GM18526 (cell line): ENCODE data around the gene MINK1.

Experiments
- POLR2A ChIP-seq: IDR thresholded peaks from 3 replicates; pipeline ENCODE4 v1.6.1; 2011; ENCODE audit not compliant: insufficient read length; ENCODE audit errors: extremely low read depth

The MINK1 gene

DNA sequence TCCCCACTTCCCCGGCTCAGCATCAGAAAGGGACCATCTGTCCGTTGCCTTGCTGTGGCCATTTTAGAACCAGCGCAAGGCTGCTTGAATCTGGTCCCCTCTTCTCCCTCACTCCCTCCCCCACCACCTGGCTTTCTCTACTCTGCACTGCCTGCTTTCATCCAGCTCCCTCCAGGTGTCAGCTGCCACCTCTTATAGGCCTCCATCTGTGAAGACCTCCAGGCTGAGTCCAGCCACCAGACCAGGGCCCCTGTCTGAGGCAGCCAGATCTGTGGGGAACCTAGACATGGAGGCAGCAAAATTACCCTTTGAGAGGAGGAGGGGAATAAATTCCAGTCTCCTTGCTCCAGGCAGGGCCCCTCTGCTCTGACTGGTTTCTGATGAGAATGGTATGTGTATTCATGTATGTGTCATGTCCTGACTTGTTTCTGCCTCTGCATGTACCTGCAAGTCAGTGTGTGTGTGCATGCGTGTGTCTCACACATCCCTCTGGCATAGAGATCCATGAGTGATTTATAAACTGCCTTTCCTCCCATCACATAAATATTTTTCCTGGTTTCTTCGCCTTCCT, 21.1 kb downstream of the MINK1 start:
- TF ChIP-seq POLR2A, result no peak

DNA sequence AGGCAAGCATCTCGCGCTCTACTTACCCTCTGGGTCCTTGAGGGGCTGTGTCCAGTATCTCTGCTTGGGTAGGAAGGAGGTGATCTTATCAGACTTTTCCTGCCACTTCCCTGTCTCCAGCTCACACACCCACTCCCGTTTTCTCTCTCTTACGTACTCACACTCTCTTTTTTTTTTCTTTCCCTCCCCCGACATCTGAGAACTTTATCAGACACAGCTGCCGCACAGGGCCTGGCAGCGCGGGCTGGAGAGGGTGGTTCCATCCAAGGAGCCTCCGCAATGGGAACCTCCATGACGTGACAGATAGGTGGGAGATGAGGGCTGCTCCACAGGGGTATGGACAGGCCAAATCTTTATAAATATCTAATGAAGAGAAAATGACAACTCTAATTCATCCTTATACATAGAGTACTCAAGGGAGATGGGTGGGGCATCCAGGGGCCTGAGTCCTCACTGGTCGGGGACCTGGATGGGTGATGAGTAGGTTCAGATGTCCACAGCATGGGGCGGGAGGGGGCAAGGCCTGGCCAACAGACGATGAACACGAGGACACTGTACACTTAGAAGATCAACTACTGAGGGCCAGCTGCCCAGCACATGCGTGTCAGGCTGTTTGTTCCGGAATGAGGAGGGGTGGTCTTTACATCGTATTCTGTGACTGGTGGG, 23.3 kb downstream of the MINK1 start:
- TF ChIP-seq POLR2A, result no peak

DNA sequence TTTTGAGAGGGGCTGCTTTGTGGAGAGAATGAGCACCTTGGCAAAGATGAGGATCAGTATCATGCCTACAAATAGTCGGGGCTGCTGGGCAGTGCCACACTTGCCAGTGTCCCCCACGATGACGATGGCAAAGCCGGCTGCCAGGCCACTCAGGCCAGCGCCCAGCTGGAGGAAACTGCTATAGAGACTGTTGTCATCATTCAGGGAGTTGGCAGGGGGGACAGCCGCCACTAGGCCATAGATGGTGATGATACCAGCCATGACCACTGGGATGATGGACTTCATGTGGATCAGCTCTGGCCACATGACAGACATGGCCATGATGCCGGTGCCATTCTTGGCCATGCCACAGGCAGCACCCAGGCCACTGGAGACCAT, 23.8 kb downstream of the MINK1 start:
- no peak for TF ChIP-seq POLR2A

DNA sequence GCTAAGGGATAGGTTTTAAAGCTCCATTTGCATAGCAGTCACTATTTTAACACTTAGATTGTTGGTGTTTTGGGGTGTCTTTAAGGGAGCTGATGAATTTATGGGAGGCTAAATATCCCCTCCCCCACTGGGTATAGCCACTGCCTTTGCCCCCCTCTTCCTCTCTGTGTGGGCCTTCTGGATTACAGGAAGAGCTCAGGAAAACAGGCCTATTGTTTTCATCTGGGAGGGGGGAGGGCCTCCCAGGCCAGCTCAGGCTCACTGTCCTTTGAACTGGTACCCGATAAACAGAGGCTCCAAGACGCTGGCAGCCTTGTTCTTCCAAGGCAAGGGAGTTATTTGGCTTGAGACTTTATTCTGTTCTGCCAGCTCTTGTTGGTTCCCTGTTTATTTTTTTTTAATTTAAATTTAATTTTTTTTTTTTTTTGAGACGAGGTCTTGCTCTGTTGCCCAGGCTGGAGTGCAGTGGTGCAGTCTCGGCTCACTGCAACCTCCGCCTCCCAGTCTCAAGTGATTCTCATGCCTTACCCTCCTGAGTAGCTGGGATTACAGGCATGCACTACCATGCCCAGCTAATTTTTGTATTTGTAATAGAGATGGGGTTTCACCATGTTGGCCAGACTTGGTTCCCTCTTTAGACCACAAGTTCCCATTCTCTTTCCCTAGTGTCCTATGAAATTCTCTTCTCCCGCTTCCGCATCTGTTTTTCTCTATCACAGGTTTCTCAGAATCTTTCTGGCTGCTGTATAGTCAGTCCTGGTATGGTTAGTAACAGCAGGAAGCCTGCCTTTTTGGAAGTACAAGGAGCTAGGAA, 25.1 kb downstream of the MINK1 start:
- TF ChIP-seq POLR2A, result no peak

DNA sequence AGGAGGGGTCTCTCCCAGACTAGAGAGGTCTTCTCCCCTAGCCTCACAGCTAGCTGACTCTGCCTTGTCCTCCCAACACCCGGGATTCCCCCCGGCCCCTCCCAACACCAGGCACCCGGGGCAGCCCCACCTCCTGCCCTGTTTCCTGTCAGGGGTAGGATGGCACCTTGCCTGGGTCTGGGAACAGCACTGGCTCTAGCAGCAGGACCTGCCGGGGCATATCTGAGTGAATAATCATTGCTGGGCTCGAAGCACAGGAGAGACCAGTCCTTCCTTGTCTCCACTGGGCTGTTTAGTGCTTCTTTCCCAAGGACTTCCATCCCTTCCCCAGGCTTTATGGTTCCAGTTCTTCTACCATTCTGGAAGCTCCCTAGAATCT, 25.7 kb downstream of the MINK1 start:
- no peak for TF ChIP-seq POLR2A

DNA sequence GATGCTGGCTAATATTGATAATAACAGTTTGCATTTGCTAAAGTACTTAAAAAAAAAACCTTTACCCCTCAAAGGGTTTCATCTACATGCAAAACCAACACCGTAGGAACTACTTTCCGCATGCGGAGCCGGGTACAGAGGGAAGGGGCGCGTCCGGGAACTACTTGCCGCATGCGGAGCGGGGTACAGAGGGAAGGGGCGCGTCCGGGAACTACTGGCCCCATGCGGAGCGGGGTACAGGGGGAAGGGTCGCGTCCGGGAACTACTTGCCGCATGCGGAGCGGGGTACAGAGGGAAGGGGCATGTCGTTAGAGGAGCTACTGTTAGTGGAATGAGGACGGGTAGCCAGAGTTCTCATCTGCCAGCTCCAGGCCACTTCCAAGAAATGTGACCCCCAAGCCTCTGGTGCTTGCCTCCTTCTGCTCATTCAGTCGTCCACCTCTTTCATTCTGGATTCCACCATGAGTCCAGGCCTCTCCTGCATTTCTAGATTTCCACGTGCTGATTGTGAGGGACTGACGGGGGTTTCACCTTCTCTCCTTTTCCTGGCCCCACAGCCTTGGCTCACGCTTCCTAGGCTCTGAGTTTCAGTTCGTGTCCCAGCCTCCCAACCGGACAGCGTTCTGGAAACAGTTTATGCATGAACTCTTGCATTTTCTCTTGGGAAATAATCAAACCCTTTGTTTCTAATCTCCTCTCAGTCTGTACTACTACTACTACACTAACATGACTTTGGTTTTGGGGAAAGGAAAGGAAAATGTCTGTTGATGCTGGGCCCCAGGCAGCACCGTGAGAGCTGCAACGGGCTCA, 26.9 kb downstream of the MINK1 start:
- no peak for TF ChIP-seq POLR2A

DNA sequence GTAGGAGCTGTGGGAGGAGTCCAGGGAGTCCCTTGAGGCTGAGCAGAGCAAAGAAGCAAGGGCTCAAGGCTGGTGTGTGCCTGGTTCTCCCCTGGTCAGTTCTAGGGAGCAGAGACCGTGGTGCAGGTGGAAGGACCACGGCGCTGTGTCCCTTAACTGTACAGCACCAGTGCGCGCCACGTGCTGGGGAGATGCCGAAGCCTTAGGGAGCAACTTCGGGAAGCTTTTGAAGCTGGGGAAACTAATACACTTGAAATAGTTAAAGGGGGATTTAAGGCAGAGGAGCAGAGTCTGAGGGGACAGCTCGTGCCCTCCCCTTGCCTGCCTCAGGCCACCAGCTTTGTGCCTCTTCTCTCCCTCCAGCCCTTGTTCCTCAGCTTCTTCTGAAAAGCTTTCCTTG, 27.5 kb downstream of the MINK1 start:
- no peak for TF ChIP-seq POLR2A

DNA sequence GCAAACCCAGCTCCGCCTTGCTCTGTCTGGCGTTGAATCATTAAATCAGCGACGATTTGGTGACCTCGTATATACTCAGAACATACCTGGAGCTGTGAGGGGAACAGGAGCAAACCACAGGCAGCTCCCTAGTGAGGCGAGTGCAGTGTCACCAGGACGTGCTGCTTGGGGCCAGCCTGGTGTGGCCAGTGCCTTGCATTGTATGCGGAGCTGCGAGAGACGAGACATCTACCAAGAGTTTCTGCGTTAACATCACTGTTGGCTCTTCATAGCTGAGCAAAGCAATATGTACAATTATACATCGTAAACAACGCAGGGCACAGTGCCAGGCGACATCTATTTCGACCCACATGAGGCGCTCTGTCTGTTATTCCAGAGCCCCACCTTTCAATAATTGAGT, 27.9 kb downstream of the MINK1 start:
- no peak for TF ChIP-seq POLR2A

DNA sequence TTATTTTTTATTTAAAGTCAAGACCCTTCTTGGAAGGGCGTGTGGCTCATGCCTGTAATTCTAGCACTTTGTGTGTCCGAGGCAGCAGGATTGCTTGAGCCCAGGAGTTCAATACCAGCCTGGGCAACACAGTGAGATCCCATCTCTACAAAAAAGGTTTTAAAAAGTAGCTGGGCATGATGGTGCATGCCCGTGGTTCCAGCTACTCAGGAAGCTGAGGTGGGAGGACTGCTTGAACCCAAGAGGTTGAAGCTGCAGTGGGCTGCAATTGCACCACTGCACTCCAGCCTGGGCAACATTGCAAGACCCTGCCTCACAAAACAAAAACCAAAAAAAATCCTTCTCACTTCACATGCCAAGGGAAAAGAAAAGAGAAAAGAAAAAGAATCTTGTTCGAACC, 29.6 kb downstream of the MINK1 start:
- no peak for TF ChIP-seq POLR2A

DNA sequence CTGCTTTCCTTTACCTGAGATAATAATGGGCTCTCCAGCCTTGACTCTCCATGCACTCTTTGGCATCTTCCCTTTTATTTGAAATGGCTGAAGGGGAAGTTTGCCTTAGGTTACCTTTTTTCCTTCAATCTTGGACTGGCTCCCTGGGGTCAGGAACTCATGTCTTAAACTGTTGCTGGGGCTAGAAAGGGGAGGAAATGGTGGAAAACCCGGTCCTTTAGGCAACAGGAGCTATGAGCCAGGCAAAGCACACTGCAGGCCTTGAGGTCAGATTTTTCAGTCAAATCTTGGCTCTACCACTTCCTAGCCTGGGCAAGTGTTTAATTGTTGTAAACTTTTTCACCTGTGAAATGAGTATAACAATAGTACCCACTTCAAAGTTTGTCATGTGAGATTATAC, 30.2 kb downstream of the MINK1 start:
- TF ChIP-seq POLR2A, result no peak

DNA sequence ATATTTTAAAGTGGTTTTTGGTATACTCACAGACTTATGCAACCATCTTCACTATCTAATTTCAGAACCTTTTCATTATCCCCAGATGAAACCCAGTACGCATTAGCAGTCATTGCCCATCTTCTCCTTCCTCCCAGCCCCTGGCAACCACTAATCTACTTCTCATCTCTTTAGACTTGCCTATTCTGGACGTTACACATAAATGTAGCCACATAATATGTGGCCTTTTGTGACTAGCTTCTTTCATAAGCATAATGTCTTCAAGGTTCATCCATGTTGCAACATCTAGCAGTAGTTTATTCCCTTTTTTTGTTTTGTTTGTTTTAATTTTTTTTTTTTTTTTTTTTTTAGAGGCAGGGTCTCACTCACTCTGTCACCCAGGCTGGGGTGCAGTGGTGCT, 37.7 kb downstream of the MINK1 start:
- TF ChIP-seq POLR2A, result no peak

DNA sequence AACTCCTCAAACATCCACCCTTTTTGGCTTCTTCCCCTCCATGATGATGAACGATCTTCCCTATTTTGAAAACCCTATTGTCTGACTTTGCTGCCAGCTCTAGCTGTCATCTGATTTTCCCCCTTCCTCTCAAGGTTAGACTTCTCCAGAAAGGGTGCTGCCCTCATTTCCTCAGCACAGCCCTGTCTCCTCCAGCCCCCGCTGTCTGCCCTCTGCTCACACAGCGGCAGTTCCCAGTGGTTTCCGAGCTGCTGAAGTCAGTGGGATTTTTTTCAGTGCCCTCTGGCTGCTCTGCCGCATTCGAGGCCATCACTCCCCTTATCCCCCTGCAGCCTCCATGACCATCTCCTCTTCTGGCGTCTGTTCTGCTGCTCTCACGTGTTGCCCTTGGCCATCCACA, 39.6 kb downstream of the MINK1 start:
- TF ChIP-seq POLR2A, result no peak

DNA sequence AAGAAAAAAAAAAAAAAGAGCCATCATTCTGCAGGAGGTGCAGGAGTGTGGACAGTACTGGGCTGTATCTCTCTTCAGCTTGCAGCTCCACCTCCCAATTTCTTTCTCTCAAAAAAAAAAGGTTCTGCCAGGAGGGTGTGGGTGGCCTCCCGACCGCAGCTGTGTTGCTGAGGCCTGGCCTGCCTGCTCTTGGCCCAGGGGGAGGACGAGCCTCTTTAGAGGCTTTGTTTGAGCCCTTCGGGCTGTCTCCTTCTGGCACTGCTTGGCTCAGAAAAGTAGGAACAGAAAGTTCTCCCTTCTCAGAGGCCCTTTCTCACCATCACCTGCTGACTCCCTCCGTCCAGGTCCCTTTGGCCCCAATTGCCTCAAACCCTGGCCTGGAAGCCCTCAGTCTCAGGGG, 43.9 kb downstream of the MINK1 start:
- TF ChIP-seq POLR2A, result no peak

DNA sequence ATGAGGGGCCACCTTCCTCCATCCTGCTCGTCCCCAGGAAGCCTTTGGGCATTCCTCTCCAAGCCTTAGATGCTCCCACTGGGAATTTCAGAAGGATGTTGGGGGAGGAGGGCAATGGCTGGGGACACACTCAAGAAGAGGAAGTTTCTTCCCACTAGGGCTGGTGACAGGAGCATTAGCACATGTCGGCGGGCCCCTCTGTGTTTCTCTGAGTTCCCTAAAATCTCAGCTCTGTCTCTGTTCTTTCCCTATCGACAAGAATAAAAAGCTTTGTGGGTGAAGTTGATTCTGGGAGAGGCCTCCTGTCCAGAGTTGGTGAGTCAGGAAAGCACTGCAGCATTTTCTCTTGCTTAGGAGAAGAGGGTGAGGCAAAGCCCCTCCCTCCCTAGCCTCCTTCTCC, 46.5 kb downstream of the MINK1 start:
- TF ChIP-seq POLR2A, result no peak

DNA sequence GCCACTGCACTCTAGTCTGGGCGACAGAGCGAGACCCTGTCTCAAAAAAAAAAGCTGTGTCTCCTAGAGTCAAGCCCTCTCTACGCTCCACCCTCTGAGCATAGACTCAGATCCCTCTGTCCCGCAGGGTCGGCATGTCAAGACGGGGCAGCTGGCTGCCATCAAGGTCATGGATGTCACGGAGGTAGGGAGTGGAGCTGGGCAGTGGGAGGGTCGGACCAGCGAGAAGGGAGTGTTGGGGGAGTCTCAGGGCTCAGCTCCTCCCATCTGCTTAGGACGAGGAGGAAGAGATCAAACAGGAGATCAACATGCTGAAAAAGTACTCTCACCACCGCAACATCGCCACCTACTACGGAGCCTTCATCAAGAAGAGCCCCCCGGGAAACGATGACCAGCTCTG, 47.7 kb downstream of the MINK1 start:
- TF ChIP-seq POLR2A, result no peak
